C4-2B (cell line): ENCODE data around the gene MLXIPL.
"Not testable (repeated sequence)": the region's sequence is repeated elsewhere in the genome, so short reads cannot be mapped to it uniquely, and the experiment has no call there.

Experiments used
- H3K27ac ChIP-seq: fragments of 450-650 bp; 2 replicates; pipeline ENCODE4 v1.5.1; 2017
- ZFX ChIP-seq: fragments of 450-650 bp; IDR thresholded peaks from 2 replicates; pipeline ENCODE4 v1.6.1; 2017
- TF ChIP-seq, protein P1 (sequence below): fragments of 450-650 bp; conservative IDR thresholded peaks from 2 replicates; pipeline ENCODE4 v1.5.1; 2017; ENCODE audit warnings: mild to moderate bottlenecking

MLXIPL gene

DNA sequence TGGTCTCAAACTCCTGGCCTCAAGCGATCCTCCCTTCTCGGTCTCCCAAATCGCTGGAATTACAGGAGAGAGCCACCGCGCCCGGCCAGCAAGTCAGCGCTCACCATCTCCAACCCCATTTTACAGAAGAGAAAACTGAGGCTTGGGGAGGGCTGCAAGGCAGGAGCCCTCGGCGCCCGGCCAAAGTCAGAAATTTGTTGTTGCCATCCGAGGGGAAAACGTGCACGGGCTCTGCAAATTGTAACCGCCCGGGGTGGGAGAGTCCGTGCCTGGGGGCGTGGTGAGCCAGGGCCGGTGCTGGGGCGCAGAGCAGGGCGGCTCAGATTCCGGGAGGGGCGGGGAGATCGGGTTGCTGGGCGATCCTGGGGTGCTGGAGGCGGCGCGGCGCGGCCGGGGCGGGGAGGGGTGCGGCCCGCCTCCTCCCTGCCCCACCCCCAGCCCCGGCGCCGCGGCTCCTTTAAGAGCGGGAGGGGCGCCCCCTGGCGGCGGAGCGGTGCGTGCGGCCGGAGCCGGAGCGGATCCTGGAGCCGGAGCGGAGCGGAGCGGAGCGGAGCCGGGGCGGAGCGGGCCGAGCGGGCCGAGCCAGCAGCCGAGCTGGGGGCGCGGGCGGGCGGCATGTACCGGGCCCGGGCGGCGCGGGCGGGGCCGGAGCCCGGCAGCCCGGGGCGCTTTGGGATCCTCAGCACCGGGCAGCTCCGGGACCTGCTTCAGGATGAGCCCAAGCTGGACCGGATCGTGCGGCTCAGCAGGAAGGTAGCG, 43.2 kb upstream of the MLXIPL start, which contains the start of gene VPS37D:
VPS37D (plus strand) TSS at position 488 of the 759 bp plus-strand sequence; CDS start at position 616, 128 bp downstream.
- H3K27ac ChIP-seq, result peak within 1 kb of the TSS; percentile 45
- TF ChIP-seq ZFX, result no peak; the same call in 1 of the 2 replicates
- TF ChIP-seq, protein P1, sequence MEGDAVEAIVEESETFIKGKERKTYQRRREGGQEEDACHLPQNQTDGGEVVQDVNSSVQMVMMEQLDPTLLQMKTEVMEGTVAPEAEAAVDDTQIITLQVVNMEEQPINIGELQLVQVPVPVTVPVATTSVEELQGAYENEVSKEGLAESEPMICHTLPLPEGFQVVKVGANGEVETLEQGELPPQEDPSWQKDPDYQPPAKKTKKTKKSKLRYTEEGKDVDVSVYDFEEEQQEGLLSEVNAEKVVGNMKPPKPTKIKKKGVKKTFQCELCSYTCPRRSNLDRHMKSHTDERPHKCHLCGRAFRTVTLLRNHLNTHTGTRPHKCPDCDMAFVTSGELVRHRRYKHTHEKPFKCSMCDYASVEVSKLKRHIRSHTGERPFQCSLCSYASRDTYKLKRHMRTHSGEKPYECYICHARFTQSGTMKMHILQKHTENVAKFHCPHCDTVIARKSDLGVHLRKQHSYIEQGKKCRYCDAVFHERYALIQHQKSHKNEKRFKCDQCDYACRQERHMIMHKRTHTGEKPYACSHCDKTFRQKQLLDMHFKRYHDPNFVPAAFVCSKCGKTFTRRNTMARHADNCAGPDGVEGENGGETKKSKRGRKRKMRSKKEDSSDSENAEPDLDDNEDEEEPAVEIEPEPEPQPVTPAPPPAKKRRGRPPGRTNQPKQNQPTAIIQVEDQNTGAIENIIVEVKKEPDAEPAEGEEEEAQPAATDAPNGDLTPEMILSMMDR, result peak; percentile 99

DNA sequence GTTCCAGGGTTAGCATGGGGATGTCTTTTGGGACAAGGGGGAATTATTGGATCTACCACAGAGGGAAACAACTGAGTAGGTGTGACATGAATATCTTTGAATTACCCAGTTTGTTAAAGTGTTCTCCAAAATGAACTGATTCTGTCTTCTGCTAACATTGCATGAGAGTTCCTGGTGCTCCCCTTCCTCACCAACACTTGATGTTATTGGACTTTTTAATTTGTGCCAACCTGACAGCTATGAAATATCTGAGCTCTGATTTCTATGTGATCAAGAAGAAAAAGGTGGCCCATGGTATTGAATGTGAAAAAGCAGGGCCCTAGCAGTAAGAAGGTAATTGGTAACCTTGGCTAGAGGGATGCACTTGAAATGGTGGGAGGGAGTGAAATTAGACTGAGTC, 38.7 kb upstream of the MLXIPL start:
- H3K27ac ChIP-seq, result no peak overlapping the region
- TF ChIP-seq, protein P1, result no peak
- TF ChIP-seq ZFX, result no peak

DNA sequence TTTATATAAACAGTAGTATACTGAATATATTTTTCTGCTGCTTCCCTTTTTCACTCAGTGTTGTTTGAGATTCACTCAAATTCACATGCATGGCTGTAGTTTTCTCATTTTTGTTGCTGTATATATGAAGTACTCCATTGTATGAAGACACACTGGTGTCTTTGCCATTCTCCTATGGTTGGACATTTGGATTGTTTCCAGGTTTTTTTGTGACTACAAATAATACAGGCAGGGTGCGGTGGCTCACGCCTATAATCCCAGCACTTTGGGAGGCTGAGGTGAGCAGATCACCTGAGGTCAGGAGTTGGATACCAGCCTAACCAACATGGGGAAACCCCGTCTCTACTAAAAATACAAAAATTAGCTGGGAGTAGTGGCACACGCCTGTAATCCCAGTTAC, 36.3 kb upstream of the MLXIPL start:
- not testable (repeated sequence) for H3K27ac ChIP-seq

DNA sequence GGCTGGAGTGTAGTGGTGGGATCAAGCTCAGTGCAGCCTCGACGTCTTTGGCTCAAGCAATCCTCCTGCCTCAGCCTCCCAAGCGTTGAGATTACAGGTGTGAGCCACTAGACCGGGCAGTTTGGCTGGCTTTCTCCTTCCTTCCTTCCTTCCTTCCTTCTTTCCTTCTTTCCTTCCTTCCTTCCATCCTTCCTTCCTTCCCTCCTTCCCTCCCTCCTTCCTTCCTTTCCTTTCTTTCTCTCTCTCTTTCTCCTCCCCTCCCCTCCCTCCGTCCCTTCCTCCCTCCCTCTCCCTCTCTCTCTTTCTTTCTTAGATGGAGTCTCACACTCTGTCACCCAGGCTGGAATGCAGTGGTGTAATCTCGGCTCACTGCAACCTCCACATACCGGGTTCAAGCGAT, 35.7 kb upstream of the MLXIPL start:
- H3K27ac ChIP-seq, result no peak overlapping the region
- TF ChIP-seq, protein P1, result no peak
- no peak for TF ChIP-seq ZFX

DNA sequence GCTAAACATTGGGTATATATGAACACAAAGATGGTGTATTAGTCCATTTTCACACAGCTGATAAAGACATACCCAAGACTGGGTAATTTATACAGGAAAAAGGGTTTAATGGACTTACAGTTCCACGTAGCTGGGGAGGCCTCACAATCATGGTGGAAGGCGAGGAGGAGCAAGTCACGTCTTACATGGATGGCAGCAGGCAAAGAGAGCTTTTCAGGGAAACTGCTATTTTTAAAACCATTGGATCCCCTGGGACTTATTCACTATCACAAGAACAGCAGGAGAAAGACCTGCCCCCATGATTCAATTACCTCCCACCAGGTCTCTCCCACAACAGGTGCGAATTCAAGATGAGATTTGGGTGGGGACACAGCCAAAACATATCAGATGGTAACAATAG, 31.0 kb upstream of the MLXIPL start:
- H3K27ac ChIP-seq, result not testable (repeated sequence)

DNA sequence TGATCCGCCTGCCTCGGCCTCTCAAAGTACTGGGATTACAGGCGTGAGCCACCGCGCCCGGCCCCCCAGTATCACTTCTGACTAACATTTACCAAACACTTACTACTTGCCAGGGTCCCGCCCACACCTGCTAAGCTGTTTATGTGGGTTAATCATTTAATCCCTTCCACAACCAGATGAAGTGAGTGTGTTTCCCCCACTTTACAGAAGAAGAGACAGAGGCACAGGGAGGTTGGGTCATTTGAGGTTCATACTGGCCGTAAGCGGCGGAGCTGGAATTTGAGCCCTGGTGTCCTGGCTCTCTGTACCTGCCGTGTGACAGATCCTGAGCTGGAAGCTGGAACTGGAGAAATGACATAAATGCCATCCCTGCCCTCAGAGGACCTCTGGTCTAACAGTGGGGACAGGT, 28.2 kb upstream of the MLXIPL start:
- TF ChIP-seq, protein P1, result no peak
- TF ChIP-seq ZFX, result no peak
- H3K27ac ChIP-seq, result no peak overlapping the region

DNA sequence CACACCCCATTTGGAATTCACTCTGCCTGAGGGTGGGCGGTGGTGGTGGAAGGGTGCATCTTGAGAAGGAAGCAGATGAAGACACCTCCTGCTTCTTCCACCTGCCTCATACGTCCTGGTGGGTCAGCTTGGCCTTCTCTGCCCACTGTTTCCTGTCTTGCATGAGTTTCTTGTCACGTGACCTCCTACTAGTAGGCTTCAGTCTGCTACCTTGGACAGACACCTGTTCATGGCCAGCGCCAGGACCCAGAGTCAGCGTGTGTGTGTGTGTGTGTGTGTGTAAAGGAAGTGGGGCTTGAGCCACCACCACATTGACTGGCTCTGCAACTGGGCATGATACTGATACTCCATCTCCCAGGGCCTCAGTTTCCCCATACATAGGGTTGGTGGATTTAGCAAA, 26.2 kb upstream of the MLXIPL start:
- TF ChIP-seq ZFX, result no peak
- TF ChIP-seq, protein P1, result no peak
- no peak overlapping the region for H3K27ac ChIP-seq

DNA sequence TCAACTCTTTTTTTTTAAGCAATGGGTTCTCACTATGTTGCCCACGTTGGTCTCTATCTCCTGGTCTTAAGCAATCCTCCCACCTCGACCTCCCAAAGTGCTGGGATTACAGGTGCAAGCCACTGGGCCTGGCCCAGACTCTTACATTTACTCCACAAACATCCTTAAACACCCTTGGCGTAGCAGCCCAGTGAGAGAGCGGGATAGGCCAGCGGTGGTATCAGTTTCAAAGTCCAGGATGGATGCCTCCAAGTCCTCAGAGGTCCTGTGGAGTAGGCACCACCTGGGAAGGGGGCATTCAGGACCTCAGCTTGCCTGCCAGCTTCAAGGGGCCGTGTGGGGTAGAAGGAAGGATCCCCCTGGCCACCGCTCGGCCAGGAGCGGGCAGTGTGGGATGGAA, 25.3 kb upstream of the MLXIPL start:
- H3K27ac ChIP-seq, result no peak overlapping the region
- TF ChIP-seq, protein P1, result no peak
- no peak for TF ChIP-seq ZFX
